ENCODE data around the gene LRRC63. TPM values are rescaled to one million over a fixed set of nuclear protein-coding genes. Genes with fewer than 3 reads are reported as not detected.

LRRC63 gene
- total and polyA plus RNA-seq, 2 donors (not counting 1 experiment from before 2014, with no cell fraction given) = 0.17 TPM; not detected in 1

GRCh38 chr13:46315491-46316075 lies 103.9 kb downstream of the LRRC63 start:
- no peaks in the 10 kb centered on the region for H4K20me1 ChIP-seq (ENCODE audit: control insufficient read depth, extremely low read depth, insufficient read depth, low read length)
- H3K79me2 ChIP-seq (ENCODE audit: control insufficient read depth, insufficient read depth, low read length) = no peaks in the 10 kb centered on the region
- H3K9me3 ChIP-seq (ENCODE audit: control insufficient read depth, insufficient read depth, low read depth, low read length) = no peaks in the 10 kb centered on the region
- H3K9ac ChIP-seq (ENCODE audit: insufficient read depth, low read length) = no peak overlapping the region
- H3K36me3 ChIP-seq (ENCODE audit: control insufficient read depth, insufficient read depth, low read length) = no peaks in the 10 kb centered on the region
- H3K4me2 ChIP-seq (ENCODE audit: extremely low read depth, insufficient read depth, low read length) = no peak overlapping the region
- no peaks in the 10 kb centered on the region for H3K4me1 ChIP-seq (ENCODE audit: control insufficient read depth, extremely low read depth, insufficient read depth, low read length)
- DNase-seq (ENCODE audit: low read depth in 2 of 2) = no peak
- TF ChIP-seq CTCF (conservative IDR thresholded peaks at IDR 0.05 in 1 of 2, IDR thresholded peaks at IDR 0.05 in 1 of 2; ENCODE audit: low read depth in 1 of 2, low read length in 2 of 2) (no peak), EZH2 (IDR thresholded peaks at IDR 0.05; ENCODE audit: low read length, missing control alignments) (no peak)
- no peak overlapping the region for H2AFZ ChIP-seq (ENCODE audit: low read length)
- no peak overlapping the region for H3K4me3 ChIP-seq (replicated peaks in 1 of 4; ENCODE audit: control extremely low read depth in 1 of 4, insufficient read depth in 1 of 4, low read depth in 3 of 4, low read length in 4 of 4)
- H3K27me3 ChIP-seq (ENCODE audit: control insufficient read depth, insufficient read depth, low read length) = no peaks in the 10 kb centered on the region
- no peak overlapping the region for H3K27ac ChIP-seq (ENCODE audit: insufficient read depth, low read length)

GRCh38 chr13:46317120-46317519 lies 105.4 kb downstream of the LRRC63 start:
- Histone ChIP-seq H3K27ac (ENCODE audit: insufficient read depth, low read length) (no peak overlapping the region), H3K27me3 (ENCODE audit: control insufficient read depth, insufficient read depth, low read length) (no peaks in the 10 kb centered on the region), H3K9me3 (ENCODE audit: control insufficient read depth, insufficient read depth, low read depth, low read length) (no peaks in the 10 kb centered on the region), H3K4me2 (ENCODE audit: extremely low read depth, insufficient read depth, low read length) (no peak overlapping the region), H4K20me1 (ENCODE audit: control insufficient read depth, extremely low read depth, insufficient read depth, low read length) (no peaks in the 10 kb centered on the region), H3K36me3 (ENCODE audit: control insufficient read depth, insufficient read depth, low read length) (no peaks in the 10 kb centered on the region), H3K9ac (ENCODE audit: insufficient read depth, low read length) (no peak overlapping the region), H3K4me1 (ENCODE audit: control insufficient read depth, extremely low read depth, insufficient read depth, low read length) (no peaks in the 10 kb centered on the region), H3K79me2 (ENCODE audit: control insufficient read depth, insufficient read depth, low read length) (no peaks in the 10 kb centered on the region), H2AFZ (ENCODE audit: low read length) (no peak overlapping the region), H3K4me3 (replicated peaks in 1 of 4; ENCODE audit: control extremely low read depth in 1 of 4, insufficient read depth in 1 of 4, low read depth in 3 of 4, low read length in 4 of 4) (no peak overlapping the region)
- TF ChIP-seq CTCF (conservative IDR thresholded peaks at IDR 0.05 in 1 of 2, IDR thresholded peaks at IDR 0.05 in 1 of 2; ENCODE audit: low read depth in 1 of 2, low read length in 2 of 2) (peak in 1 of 2 donors; percentile 26), EZH2 (IDR thresholded peaks at IDR 0.05; ENCODE audit: low read length, missing control alignments) (no peak)
- peak in 1 of 2 donors; percentile 64 for DNase-seq (ENCODE audit: low read depth in 2 of 2)

GRCh38 chr13:46318986-46319385 lies 107.3 kb downstream of the LRRC63 start:
- Histone ChIP-seq H3K79me2 (ENCODE audit: control insufficient read depth, insufficient read depth, low read length) (no peaks in the 10 kb centered on the region), H3K27ac (ENCODE audit: insufficient read depth, low read length) (no peak overlapping the region), H2AFZ (ENCODE audit: low read length) (no peak overlapping the region), H3K36me3 (ENCODE audit: control insufficient read depth, insufficient read depth, low read length) (no peaks in the 10 kb centered on the region), H3K27me3 (ENCODE audit: control insufficient read depth, insufficient read depth, low read length) (no peaks in the 10 kb centered on the region), H4K20me1 (ENCODE audit: control insufficient read depth, extremely low read depth, insufficient read depth, low read length) (no peaks in the 10 kb centered on the region), H3K4me1 (ENCODE audit: control insufficient read depth, extremely low read depth, insufficient read depth, low read length) (no peaks in the 10 kb centered on the region), H3K4me2 (ENCODE audit: extremely low read depth, insufficient read depth, low read length) (no peak overlapping the region), H3K9ac (ENCODE audit: insufficient read depth, low read length) (no peak overlapping the region), H3K4me3 (replicated peaks in 1 of 4; ENCODE audit: control extremely low read depth in 1 of 4, insufficient read depth in 1 of 4, low read depth in 3 of 4, low read length in 4 of 4) (no peak overlapping the region), H3K9me3 (ENCODE audit: control insufficient read depth, insufficient read depth, low read depth, low read length) (no peaks in the 10 kb centered on the region)
- TF ChIP-seq CTCF (conservative IDR thresholded peaks at IDR 0.05 in 1 of 2, IDR thresholded peaks at IDR 0.05 in 1 of 2; ENCODE audit: low read depth in 1 of 2, low read length in 2 of 2) (no peak), EZH2 (IDR thresholded peaks at IDR 0.05; ENCODE audit: low read length, missing control alignments) (no peak)
- DNase-seq (ENCODE audit: low read depth in 2 of 2) = no peak
